ENCODE measurements around the gene MMP10.

MMP10 gene

GRCh38 chr11:102724904-102725500 lies 55.4 kb downstream of the MMP10 start, which contains the start of gene MMP8:
MMP8 (minus strand) TSS chr11:102724954; CDS start chr11:102724855, 99 bp downstream.
- DNase-seq, result no peak

- no peak for DNase-seq
These were observed 57.6 kb downstream of the MMP10 start for GRCh38 chr11:102722821-102723220.
